Fibroblast of skin of right biceps (primary cell): Measurements from ENCODE around the gene SMOC1.

Experiments
- DNase-seq: peaks from one replicate; pipeline ENCODE4 v3.0.0-alpha.2; 2013

The SMOC1 gene

GRCh38 chr14:69879175-69880043 lies at the start of gene SMOC1:
Gene SMOC1 (plus strand): TSS chr14:69879416. CDS start chr14:69879679, 263 bp downstream.
- no peak for DNase-seq

- no peak for DNase-seq
Measured at GRCh38 chr14:69838881-69839416, 40.3 kb upstream of the SMOC1 start.

- DNase-seq, result no peak
Measured at GRCh38 chr14:69839661-69840060, 39.6 kb upstream of the SMOC1 start.

- DNase-seq, result no peak
Measured at GRCh38 chr14:69841656-69842055, 37.6 kb upstream of the SMOC1 start.

- no peak for DNase-seq
Measured at GRCh38 chr14:69842686-69843420, 36.4 kb upstream of the SMOC1 start.

GRCh38 chr14:69844171-69844570 lies 35.0 kb upstream of the SMOC1 start:
- no peak for DNase-seq

- no peak for DNase-seq
Measured at GRCh38 chr14:69845050-69845581, 34.1 kb upstream of the SMOC1 start.

GRCh38 chr14:69845787-69846186 lies 33.4 kb upstream of the SMOC1 start:
- DNase-seq, result no peak

- no peak for DNase-seq
Measured at GRCh38 chr14:69848156-69848555, 31.1 kb upstream of the SMOC1 start.

- no peak for DNase-seq
Measured at GRCh38 chr14:69848903-69849391, 30.3 kb upstream of the SMOC1 start.

- DNase-seq, result no peak
Measured at GRCh38 chr14:69850086-69850735, 29.0 kb upstream of the SMOC1 start.

GRCh38 chr14:69850736-69851112 lies 28.5 kb upstream of the SMOC1 start:
- no peak for DNase-seq

- no peak for DNase-seq
Measured at GRCh38 chr14:69852531-69853321, 26.5 kb upstream of the SMOC1 start.

- no peak for DNase-seq
Measured at GRCh38 chr14:69853774-69854173, 25.4 kb upstream of the SMOC1 start.

GRCh38 chr14:69854598-69854997 lies 24.6 kb upstream of the SMOC1 start:
- DNase-seq, result no peak

GRCh38 chr14:69855180-69855832 lies 23.9 kb upstream of the SMOC1 start:
- DNase-seq, result no peak

- DNase-seq, result no peak
Measured at GRCh38 chr14:69858801-69859200, 20.4 kb upstream of the SMOC1 start.

GRCh38 chr14:69859591-69859990 lies 19.6 kb upstream of the SMOC1 start:
- DNase-seq, result no peak

- no peak for DNase-seq
Measured at GRCh38 chr14:69860221-69860620, 19.0 kb upstream of the SMOC1 start.

- no peak for DNase-seq
Measured at GRCh38 chr14:69861025-69861569, 18.1 kb upstream of the SMOC1 start.

- DNase-seq, result no peak
Measured at GRCh38 chr14:69863083-69863482, 16.1 kb upstream of the SMOC1 start.
